Ascending aorta (tissue), 2 donors: ENCODE measurements around the gene ATP11A. TPM values are rescaled to one million over a fixed set of nuclear protein-coding genes. Genes with fewer than 3 reads are reported as not detected.

ENCODE experiments used
- DNase-seq, 2 donors: peaks; one replicate each; pipeline ENCODE4 v3.0.0-alpha.2; 2019; ENCODE audit warnings: low spot score in 2 of 2
- H3K27ac ChIP-seq, 2 donors: fragments of 200-600 bp; sonication (generic); one replicate each; pipeline ENCODE4 v1.5.1; 2016 to 2017; ENCODE audit warnings: mild to moderate bottlenecking in 1 of 2
- H3K27me3 ChIP-seq: fragments of 200-600 bp; sonication (generic); one replicate; pipeline ENCODE4 v1.5.1; 2017
- H3K36me3 ChIP-seq, 2 donors: fragments of 200-600 bp; sonication (generic); one replicate each; pipeline ENCODE4 v1.5.1; 2016
- H3K4me1 ChIP-seq, 2 donors: fragments of 200-600 bp; sonication (generic); one replicate each; pipeline ENCODE4 v1.5.1; 2016 to 2017; ENCODE audit warnings: mild to moderate bottlenecking in 1 of 2
- H3K4me3 ChIP-seq, 2 donors: fragments of 200-600 bp; sonication (generic); one replicate each; pipeline ENCODE4 v1.5.1; 2016 to 2017; ENCODE audit warnings: mild to moderate bottlenecking in 1 of 2
- H3K9me3 ChIP-seq, 2 donors: fragments of 200-600 bp; sonication (generic); one replicate each; pipeline ENCODE4 v1.5.1; 2016
- intact Hi-C: fragments of 100-400 bp; cut with DNase I; formaldehyde crosslinking; loops from one replicate; pipeline ENCODE4 v1.15.1; 2023
- total RNA-seq: library from RNA; depleted of rRNA; stranded (reverse); fragments of >200 nt; gene quantifications from one replicate; pipeline ENCODE4 v1.1.0, GENCODE V29; 2016
- TF ChIP-seq, protein P1 (sequence below), 3 experiments: fragments of 200-600 bp in 2 of 3; fragments of 450-650 bp in 1 of 3; sonication (generic) in 2 of 3; IDR thresholded peaks; one replicate each; pipeline ENCODE4 v1.5.1; 2016 to 2019; ENCODE audit warnings: antibody characterized with exemption in 3 of 3, mild to moderate bottlenecking in 1 of 3, moderate library complexity in 1 of 3

ATP11A gene
- total RNA-seq, 1 donor from 2014 or later = 50.1 TPM

GRCh38 chr13:112756511-112756966, 66.7 kb downstream of the ATP11A start:
- DNase-seq = no peak
- peaks cover 0 to 4% of the 10 kb centered on the region in 2 donors for H3K9me3 ChIP-seq
- no peak overlapping the region for H3K27ac ChIP-seq
- H3K4me1 ChIP-seq = no peaks in the 10 kb centered on the region
- no peaks in the 10 kb centered on the region for H3K27me3 ChIP-seq
- H3K4me3 ChIP-seq = no peak overlapping the region
- intact Hi-C loops = no loop called here
- TF ChIP-seq, protein P1, sequence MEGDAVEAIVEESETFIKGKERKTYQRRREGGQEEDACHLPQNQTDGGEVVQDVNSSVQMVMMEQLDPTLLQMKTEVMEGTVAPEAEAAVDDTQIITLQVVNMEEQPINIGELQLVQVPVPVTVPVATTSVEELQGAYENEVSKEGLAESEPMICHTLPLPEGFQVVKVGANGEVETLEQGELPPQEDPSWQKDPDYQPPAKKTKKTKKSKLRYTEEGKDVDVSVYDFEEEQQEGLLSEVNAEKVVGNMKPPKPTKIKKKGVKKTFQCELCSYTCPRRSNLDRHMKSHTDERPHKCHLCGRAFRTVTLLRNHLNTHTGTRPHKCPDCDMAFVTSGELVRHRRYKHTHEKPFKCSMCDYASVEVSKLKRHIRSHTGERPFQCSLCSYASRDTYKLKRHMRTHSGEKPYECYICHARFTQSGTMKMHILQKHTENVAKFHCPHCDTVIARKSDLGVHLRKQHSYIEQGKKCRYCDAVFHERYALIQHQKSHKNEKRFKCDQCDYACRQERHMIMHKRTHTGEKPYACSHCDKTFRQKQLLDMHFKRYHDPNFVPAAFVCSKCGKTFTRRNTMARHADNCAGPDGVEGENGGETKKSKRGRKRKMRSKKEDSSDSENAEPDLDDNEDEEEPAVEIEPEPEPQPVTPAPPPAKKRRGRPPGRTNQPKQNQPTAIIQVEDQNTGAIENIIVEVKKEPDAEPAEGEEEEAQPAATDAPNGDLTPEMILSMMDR (IDR thresholded peaks at IDR 0.05) = no peak
- no peaks in the 10 kb centered on the region for H3K36me3 ChIP-seq

- Histone ChIP-seq H3K27ac (no peak overlapping the region), H3K9me3 (peaks cover 0 to 4% of the 10 kb centered on the region in 2 donors), H3K36me3 (no peaks in the 10 kb centered on the region), H3K4me3 (no peak overlapping the region), H3K27me3 (no peaks in the 10 kb centered on the region), H3K4me1 (no peaks in the 10 kb centered on the region)
- intact Hi-C loops = no loop called here
- no peak for DNase-seq
- TF ChIP-seq, protein P1 (IDR thresholded peaks at IDR 0.05) = no peak
These were observed 67.3 kb downstream of the ATP11A start for GRCh38 chr13:112756967-112757758.

DNA sequence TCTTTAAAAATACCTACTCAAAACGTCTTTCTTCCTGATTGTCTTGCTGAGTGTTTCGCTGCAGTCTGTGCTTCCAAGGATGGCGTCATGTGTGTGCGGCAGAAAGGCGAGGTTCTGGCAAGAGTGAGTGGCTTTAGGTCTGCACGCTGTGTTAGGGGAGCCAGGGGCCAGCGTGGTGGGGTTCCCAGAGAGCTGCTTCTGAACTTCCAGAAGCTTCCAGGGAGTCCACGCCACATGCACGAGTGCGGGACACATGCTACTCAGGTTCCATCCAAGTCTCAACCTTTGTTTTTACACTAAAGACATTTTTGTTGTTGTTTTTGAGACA, 67.9 kb downstream of the ATP11A start:
- H3K4me3 ChIP-seq = no peak overlapping the region
- no peaks in the 10 kb centered on the region for H3K27me3 ChIP-seq
- H3K27ac ChIP-seq = no peak overlapping the region
- H3K4me1 ChIP-seq = no peaks in the 10 kb centered on the region
- intact Hi-C loops = no loop called here
- peaks cover 0 to 4% of the 10 kb centered on the region in 2 donors for H3K9me3 ChIP-seq
- no peak for DNase-seq
- TF ChIP-seq, protein P1 (IDR thresholded peaks at IDR 0.05) = no peak
- no peaks in the 10 kb centered on the region for H3K36me3 ChIP-seq

DNA sequence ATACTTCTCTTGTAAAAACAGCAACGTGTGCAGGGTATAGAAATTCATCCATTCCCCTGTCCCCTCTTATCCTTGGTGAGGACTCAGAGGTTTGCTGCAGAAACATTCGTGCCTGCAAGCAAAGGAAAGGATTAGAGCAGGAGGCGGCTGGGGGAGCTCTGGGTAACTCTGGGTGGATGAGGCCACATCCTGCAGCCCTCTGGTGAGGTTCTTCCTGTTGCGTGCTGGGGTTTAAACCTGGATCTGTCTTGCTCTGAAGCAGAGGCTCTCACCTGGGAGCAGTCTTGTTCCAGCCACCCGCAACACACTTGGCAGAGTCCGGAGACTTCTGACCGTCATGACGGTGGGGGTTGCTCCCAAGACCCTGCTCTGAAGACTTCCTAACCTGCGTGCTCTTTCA, 69.2 kb downstream of the ATP11A start:
- intact Hi-C loops = no loop called here
- Histone ChIP-seq H3K27ac (no peak overlapping the region), H3K36me3 (no peaks in the 10 kb centered on the region), H3K9me3 (peaks cover 0 to 4% of the 10 kb centered on the region in 2 donors), H3K4me3 (no peak overlapping the region), H3K27me3 (no peaks in the 10 kb centered on the region), H3K4me1 (no peaks in the 10 kb centered on the region)
- DNase-seq = no peak
- TF ChIP-seq, protein P1 (IDR thresholded peaks at IDR 0.05) = no peak

GRCh38 chr13:112759827-112760226, 70.0 kb downstream of the ATP11A start:
- DNase-seq = no peak
- Histone ChIP-seq H3K4me1 (no peaks in the 10 kb centered on the region), H3K36me3 (no peaks in the 10 kb centered on the region), H3K27ac (no peak overlapping the region), H3K4me3 (no peak overlapping the region), H3K27me3 (no peaks in the 10 kb centered on the region), H3K9me3 (peaks cover 0 to 4% of the 10 kb centered on the region in 2 donors)
- TF ChIP-seq, protein P1 (IDR thresholded peaks at IDR 0.05) = no peak
- intact Hi-C loops = no loop called here
